ENCODE results near the gene SHLD1.
"Not testable (repeated sequence)": the region's sequence is repeated elsewhere in the genome, so short reads cannot be mapped to it uniquely, and the experiment has no call there.

GRCh38 chr20:5740643-5741042 is 9.6 kb upstream of the SHLD1 start:
- not testable (repeated sequence) for TF ChIP-seq ZNF274 (IDR thresholded peaks at IDR 0.05; ENCODE audit: low read depth, low read length); YY1 (IDR thresholded peaks at IDR 0.05; ENCODE audit: insufficient read depth, insufficient read length); SUZ12 (IDR thresholded peaks at IDR 0.05; ENCODE audit: extremely low read depth, insufficient read depth, insufficient read length)
